Loucy (cell line): ENCODE data around the gene IDUA.

ENCODE experiments used
- EZH2phosphoT487 ChIP-seq: fragments of 200-600 bp; IDR thresholded peaks from 2 replicates; pipeline ENCODE4 v1.6.1; 2018; ENCODE audit warnings: antibody characterized with exemption, mild to moderate bottlenecking, moderate library complexity, borderline replicate concordance
- TF ChIP-seq, protein P1 (sequence below): fragments of 200-600 bp; sonication (generic); conservative IDR thresholded peaks from 2 replicates; pipeline ENCODE4 v1.5.1; 2014; ENCODE audit warnings: mild to moderate bottlenecking, antibody characterized with exemption, low read length

DNA sequence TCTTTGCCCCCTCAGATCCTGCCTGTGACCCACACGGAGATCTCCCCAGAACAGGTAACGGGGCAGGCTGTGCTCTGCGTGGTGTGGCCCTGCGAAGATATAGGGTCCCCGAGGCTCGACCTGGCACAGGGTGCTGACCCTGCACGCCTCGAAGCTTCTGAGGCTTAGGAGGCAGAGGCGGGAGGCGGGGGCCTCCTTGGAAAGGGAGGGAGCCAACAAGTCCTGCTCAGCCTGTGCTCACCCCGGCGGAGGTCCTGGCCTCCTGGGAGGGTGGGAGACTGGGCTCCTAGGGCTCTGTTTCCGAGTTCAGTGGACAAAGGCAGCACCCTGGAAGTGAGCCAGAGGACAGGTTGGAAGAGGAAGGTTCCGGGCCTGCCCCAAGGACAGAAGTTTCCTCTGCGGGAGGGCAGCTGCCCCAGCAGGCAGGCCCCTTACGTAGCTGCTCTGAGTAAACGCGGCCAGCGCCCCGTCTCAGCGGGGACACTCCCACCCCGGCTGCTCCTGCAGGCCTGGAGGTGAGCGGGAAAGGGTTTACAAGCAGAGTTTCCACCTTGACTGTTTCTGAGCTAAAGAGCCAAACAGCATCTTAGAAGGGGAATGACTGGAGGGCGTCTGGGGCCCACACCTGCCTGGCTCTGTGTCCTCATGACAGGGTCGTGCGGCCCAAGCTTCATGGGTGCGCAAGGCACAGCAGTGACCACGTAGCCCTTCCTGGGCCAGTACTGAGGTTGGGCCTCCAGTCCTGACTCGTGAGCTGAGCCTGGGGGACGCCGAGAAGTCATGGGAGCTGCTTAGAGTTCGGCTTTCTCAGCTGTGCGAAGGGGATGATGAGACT, 38.5 kb upstream of the IDUA start:
- TF ChIP-seq, protein P1, sequence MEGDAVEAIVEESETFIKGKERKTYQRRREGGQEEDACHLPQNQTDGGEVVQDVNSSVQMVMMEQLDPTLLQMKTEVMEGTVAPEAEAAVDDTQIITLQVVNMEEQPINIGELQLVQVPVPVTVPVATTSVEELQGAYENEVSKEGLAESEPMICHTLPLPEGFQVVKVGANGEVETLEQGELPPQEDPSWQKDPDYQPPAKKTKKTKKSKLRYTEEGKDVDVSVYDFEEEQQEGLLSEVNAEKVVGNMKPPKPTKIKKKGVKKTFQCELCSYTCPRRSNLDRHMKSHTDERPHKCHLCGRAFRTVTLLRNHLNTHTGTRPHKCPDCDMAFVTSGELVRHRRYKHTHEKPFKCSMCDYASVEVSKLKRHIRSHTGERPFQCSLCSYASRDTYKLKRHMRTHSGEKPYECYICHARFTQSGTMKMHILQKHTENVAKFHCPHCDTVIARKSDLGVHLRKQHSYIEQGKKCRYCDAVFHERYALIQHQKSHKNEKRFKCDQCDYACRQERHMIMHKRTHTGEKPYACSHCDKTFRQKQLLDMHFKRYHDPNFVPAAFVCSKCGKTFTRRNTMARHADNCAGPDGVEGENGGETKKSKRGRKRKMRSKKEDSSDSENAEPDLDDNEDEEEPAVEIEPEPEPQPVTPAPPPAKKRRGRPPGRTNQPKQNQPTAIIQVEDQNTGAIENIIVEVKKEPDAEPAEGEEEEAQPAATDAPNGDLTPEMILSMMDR = no peak
- no peak for TF ChIP-seq EZH2phosphoT487
